ENCODE results near the gene HNRNPCL2. TPM values are rescaled to one million over a fixed set of nuclear protein-coding genes. Genes with fewer than 3 reads are reported as not detected.
"Not testable (repeated sequence)": the region's sequence is repeated elsewhere in the genome, so short reads cannot be mapped to it uniquely, and the experiment has no call there.

Gene HNRNPCL2
- total RNA-seq (2022), result not detected in 2 replicates
- Bru-seq, nascent RNA, result not detected
- not detected for BruChase-seq, experiment 1, labeled RNA remaining after a 2-hour chase
- BruChase-seq, experiment 2, labeled RNA remaining after a 6-hour chase, result not detected
- long read RNA-seq, result 0 reads

GRCh38 chr1:13116754-13117153 lies at the start of gene HNRNPCL2:
TSS of gene HNRNPCL2 (minus strand) at chr1:13116854. CDS start at chr1:13116400, 454 bp downstream.
- POLR2A ChIA-PET; H3K27me3 Mint-ChIP-seq (ENCODE audit: insufficient read depth, unreplicated experiment); BruUV-seq (replicated peaks); H3K4me3 ChIP-seq (ENCODE audit: low read depth, low read length); H3K36me3 Mint-ChIP-seq (ENCODE audit: insufficient read depth, unreplicated experiment); H3K9me3 ChIP-seq; DNase-seq; H3K4me1 ChIP-seq; H3K4me3 Mint-ChIP-seq (ENCODE audit: unreplicated experiment); H3K4me1 Mint-ChIP-seq (ENCODE audit: low read depth, unreplicated experiment); H3K27ac Mint-ChIP-seq (ENCODE audit: unreplicated experiment); H3K36me3 ChIP-seq (ENCODE audit: control insufficient read depth, insufficient read depth, low read length); intact Hi-C loops (cut with micrococcal nuclease; ENCODE audit: unreplicated experiment); H3K27me3 ChIP-seq (replicated peaks; ENCODE audit: control insufficient read depth, insufficient read depth, low read length); CTCF ChIA-PET; H3K9me3 Mint-ChIP-seq (ENCODE audit: unreplicated experiment): not testable (repeated sequence)

GRCh38 chr1:13165531-13165930 lies 48.9 kb upstream of the HNRNPCL2 start, which contains the start of gene HNRNPCL4:
TSS of gene HNRNPCL4 (minus strand) at chr1:13165631. CDS start at chr1:13165467, 164 bp downstream.
- BruUV-seq (replicated peaks); H3K4me1 Mint-ChIP-seq (ENCODE audit: low read depth, unreplicated experiment); DNase-seq; H3K4me1 ChIP-seq; H3K9me3 ChIP-seq; H3K27me3 ChIP-seq (replicated peaks; ENCODE audit: control insufficient read depth, insufficient read depth, low read length); H3K36me3 Mint-ChIP-seq (ENCODE audit: insufficient read depth, unreplicated experiment); H3K27me3 Mint-ChIP-seq (ENCODE audit: insufficient read depth, unreplicated experiment); CTCF ChIA-PET; H3K4me3 Mint-ChIP-seq (ENCODE audit: unreplicated experiment); H3K4me3 ChIP-seq (ENCODE audit: low read depth, low read length); POLR2A ChIA-PET; intact Hi-C loops (cut with micrococcal nuclease; ENCODE audit: unreplicated experiment); H3K9me3 Mint-ChIP-seq (ENCODE audit: unreplicated experiment); H3K36me3 ChIP-seq (ENCODE audit: control insufficient read depth, insufficient read depth, low read length); H3K27ac Mint-ChIP-seq (ENCODE audit: unreplicated experiment): not testable (repeated sequence)

- intact Hi-C loops (cut with micrococcal nuclease; ENCODE audit: unreplicated experiment); H3K4me1 ChIP-seq; H3K4me3 Mint-ChIP-seq (ENCODE audit: unreplicated experiment); H3K27ac Mint-ChIP-seq (ENCODE audit: unreplicated experiment); CTCF ChIA-PET; H3K27me3 ChIP-seq (replicated peaks; ENCODE audit: control insufficient read depth, insufficient read depth, low read length); H3K4me3 ChIP-seq (ENCODE audit: low read depth, low read length); H3K9me3 ChIP-seq; H3K36me3 ChIP-seq (ENCODE audit: control insufficient read depth, insufficient read depth, low read length); H3K27me3 Mint-ChIP-seq (ENCODE audit: insufficient read depth, unreplicated experiment); H3K36me3 Mint-ChIP-seq (ENCODE audit: insufficient read depth, unreplicated experiment); H3K4me1 Mint-ChIP-seq (ENCODE audit: low read depth, unreplicated experiment); POLR2A ChIA-PET; BruUV-seq (replicated peaks); H3K9me3 Mint-ChIP-seq (ENCODE audit: unreplicated experiment); DNase-seq: not testable (repeated sequence)
Observed at GRCh38 chr1:13155909-13156308, 39.3 kb upstream of the HNRNPCL2 start, which contains the start of gene PRAMEF26. TSS of gene PRAMEF26 (minus strand) at chr1:13156009. CDS start at chr1:13153095, 2,914 bp downstream.

- H3K36me3 Mint-ChIP-seq (ENCODE audit: insufficient read depth, unreplicated experiment); H3K27me3 Mint-ChIP-seq (ENCODE audit: insufficient read depth, unreplicated experiment); POLR2A ChIA-PET; H3K4me3 Mint-ChIP-seq (ENCODE audit: unreplicated experiment); BruUV-seq (replicated peaks); H3K27ac Mint-ChIP-seq (ENCODE audit: unreplicated experiment); H3K9me3 Mint-ChIP-seq (ENCODE audit: unreplicated experiment); CTCF ChIA-PET; H3K27me3 ChIP-seq (replicated peaks; ENCODE audit: control insufficient read depth, insufficient read depth, low read length); H3K4me3 ChIP-seq (ENCODE audit: low read depth, low read length); H3K4me1 ChIP-seq; intact Hi-C loops (cut with micrococcal nuclease; ENCODE audit: unreplicated experiment); H3K36me3 ChIP-seq (ENCODE audit: control insufficient read depth, insufficient read depth, low read length); DNase-seq; H3K4me1 Mint-ChIP-seq (ENCODE audit: low read depth, unreplicated experiment); H3K9me3 ChIP-seq: not testable (repeated sequence)
Observed at GRCh38 chr1:13070474-13070873, 46.2 kb downstream of the HNRNPCL2 start, which contains the start of gene PRAMEF25. TSS of gene PRAMEF25 (plus strand) at chr1:13070774. CDS start at chr1:13073694, 2,920 bp downstream.

Other genes starting within 250 kb of the HNRNPCL2 start
- not detected in 2 replicates for gene PRAMEF4, start 230.7 kb downstream of the HNRNPCL2 start, total RNA-seq (2022)
- gene PRAMEF10, start 218.6 kb downstream of the HNRNPCL2 start, total RNA-seq (2022), result 1.9 and 2.1 TPM in 2 replicates
- gene PRAMEF7, start 200.2 kb downstream of the HNRNPCL2 start, total RNA-seq (2022), result not detected in 2 replicates
- gene PRAMEF6, start 169.3 kb downstream of the HNRNPCL2 start, total RNA-seq (2022), result not detected in 2 replicates
- not detected in 2 replicates for gene PRAMEF27, start 60.3 kb downstream of the HNRNPCL2 start, total RNA-seq (2022)
- not detected in 2 replicates for gene HNRNPCL3, start 56.1 kb downstream of the HNRNPCL2 start, total RNA-seq (2022)
- gene PRAMEF25, start 46.1 kb downstream of the HNRNPCL2 start, total RNA-seq (2022), result not detected in 2 replicates
- not detected in 2 replicates for gene PRAMEF26, start 39.2 kb upstream of the HNRNPCL2 start, total RNA-seq (2022)
- not detected in 2 replicates for gene HNRNPCL4, start 48.8 kb upstream of the HNRNPCL2 start, total RNA-seq (2022)
- gene PRAMEF9, start 55.0 kb upstream of the HNRNPCL2 start, total RNA-seq (2022), result not detected in 2 replicates
- not detected in 2 replicates for gene PRAMEF13, start 84.6 kb upstream of the HNRNPCL2 start, total RNA-seq (2022)
- gene PRAMEF18, start 109.3 kb upstream of the HNRNPCL2 start, total RNA-seq (2022), result not detected in 2 replicates
- gene PRAMEF5, start 137.3 kb upstream of the HNRNPCL2 start, total RNA-seq (2022), result not detected in 2 replicates
- not detected in 2 replicates for gene PRAMEF8, start 168.3 kb upstream of the HNRNPCL2 start, total RNA-seq (2022)
- gene PRAMEF33, start 186.7 kb upstream of the HNRNPCL2 start, total RNA-seq (2022), result 0.23 and 0.49 TPM in 2 replicates
- not detected in 2 replicates for gene PRAMEF15, start 198.7 kb upstream of the HNRNPCL2 start, total RNA-seq (2022)
- not detected in 2 replicates for gene PRAMEF14, start 230.3 kb upstream of the HNRNPCL2 start, total RNA-seq (2022)